ENCODE measurements around the gene PIBF1.

DNA sequence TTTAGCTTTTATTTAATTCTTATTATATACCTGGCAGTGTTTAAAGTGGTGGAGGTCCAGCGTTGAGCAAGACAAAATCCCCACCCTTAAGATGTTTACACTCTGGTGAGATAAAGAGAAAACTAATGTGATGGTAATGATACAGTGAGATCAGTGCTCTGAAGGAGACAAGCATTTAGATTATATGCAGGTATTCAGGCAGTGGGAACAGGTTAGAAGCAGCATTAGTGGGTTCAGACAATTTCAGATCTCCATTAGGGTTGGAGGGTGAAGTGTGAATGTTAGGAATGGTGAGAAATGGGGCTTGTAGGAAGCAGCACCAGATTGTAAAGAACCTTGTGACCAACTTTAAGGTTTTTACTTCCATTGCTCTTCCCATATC lies 39.0 kb downstream of the PIBF1 start:
- TF ChIP-seq, protein P1, sequence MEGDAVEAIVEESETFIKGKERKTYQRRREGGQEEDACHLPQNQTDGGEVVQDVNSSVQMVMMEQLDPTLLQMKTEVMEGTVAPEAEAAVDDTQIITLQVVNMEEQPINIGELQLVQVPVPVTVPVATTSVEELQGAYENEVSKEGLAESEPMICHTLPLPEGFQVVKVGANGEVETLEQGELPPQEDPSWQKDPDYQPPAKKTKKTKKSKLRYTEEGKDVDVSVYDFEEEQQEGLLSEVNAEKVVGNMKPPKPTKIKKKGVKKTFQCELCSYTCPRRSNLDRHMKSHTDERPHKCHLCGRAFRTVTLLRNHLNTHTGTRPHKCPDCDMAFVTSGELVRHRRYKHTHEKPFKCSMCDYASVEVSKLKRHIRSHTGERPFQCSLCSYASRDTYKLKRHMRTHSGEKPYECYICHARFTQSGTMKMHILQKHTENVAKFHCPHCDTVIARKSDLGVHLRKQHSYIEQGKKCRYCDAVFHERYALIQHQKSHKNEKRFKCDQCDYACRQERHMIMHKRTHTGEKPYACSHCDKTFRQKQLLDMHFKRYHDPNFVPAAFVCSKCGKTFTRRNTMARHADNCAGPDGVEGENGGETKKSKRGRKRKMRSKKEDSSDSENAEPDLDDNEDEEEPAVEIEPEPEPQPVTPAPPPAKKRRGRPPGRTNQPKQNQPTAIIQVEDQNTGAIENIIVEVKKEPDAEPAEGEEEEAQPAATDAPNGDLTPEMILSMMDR (IDR thresholded peaks at IDR 0.05): no peak
- no peak for TF ChIP-seq POLR2A (IDR thresholded peaks at IDR 0.05)
